Natural killer cell treated with Interleukin-12 subunit alpha and Interleukin-12 subunit beta and Interleukin-15 and Interleukin-18, amount 100 ng/mL, for 72 hours (primary cell): ENCODE measurements around the gene TOMM40. TPM values are rescaled to one million over a fixed set of nuclear protein-coding genes. Genes with fewer than 3 reads are reported as not detected.
A peak's percentile ranks its signal among the peaks of the same experiment; 100 is the strongest.
"Not testable (repeated sequence)": the region's sequence is repeated elsewhere in the genome, so short reads cannot be mapped to it uniquely, and the experiment has no call there.

Experiments
- ATAC-seq, 2 donors: fragments of 150-1000 bp; cut with Tn5 transposase in 1 of 2; sonication (Bioruptor Pico), chemical (Tn5 transposase) in 1 of 2; 2 replicates each; pipeline ENCODE4 v1.10.0; 2021
- DNase-seq: peaks from one replicate; pipeline ENCODE4 v3.0.0; 2022; ENCODE audit warnings: low spot score
- H3K27ac Mint-ChIP-seq, 2 donors: 1 replicate in 1 of 2; 2 replicates in 1 of 2; pipeline ENCODE4 v1.8.0; 2022; ENCODE audit warnings: mixed read lengths in 2 of 2, mild to moderate bottlenecking in 1 of 2, moderate library complexity in 1 of 2
- H3K27me3 Mint-ChIP-seq, 2 donors: 1 replicate in 1 of 2; 2 replicates in 1 of 2; pipeline ENCODE4 v1.8.0; 2022; ENCODE audit warnings: mixed read lengths in 2 of 2
- H3K36me3 Mint-ChIP-seq: one replicate; pipeline ENCODE4 v1.8.0; 2022; ENCODE audit warnings: mixed read lengths
- H3K4me1 Mint-ChIP-seq, 2 donors: 1 replicate in 1 of 2; 2 replicates in 1 of 2; pipeline ENCODE4 v1.8.0; 2022; ENCODE audit warnings: low read depth in 2 of 2, mixed read lengths in 2 of 2, mild to moderate bottlenecking in 1 of 2
- H3K4me3 Mint-ChIP-seq: one replicate; pipeline ENCODE4 v1.8.0; 2022; ENCODE audit warnings: mixed read lengths
- H3K9me3 Mint-ChIP-seq: 2 replicates; pipeline ENCODE4 v1.8.0; 2022; ENCODE audit warnings: mixed read lengths
- total RNA-seq, 2 donors: library from RNA; stranded (reverse); gene quantifications; one replicate each; pipeline ENCODE4 v1.2.3, GENCODE V29; 2022

Gene TOMM40
- total RNA-seq, 2 donors from 2014 or later: 119 to 240 TPM

- Mint-ChIP-seq H3K36me3 (no peaks in the 10 kb centered on the region), H3K27me3 (peaks cover 3 to 6% of the 10 kb centered on the region in 2 donors), H3K4me3 (no peak overlapping the region), H3K4me1 (peaks cover 0 to 4% of the 10 kb centered on the region in 2 donors), H3K27ac (no peak overlapping the region), H3K9me3 (no peaks in the 10 kb centered on the region)
- ATAC-seq (no peak), DNase-seq (no peak)
Observed at GRCh38 chr19:44857837-44858236, 33.2 kb upstream of the TOMM40 start.

- not testable (repeated sequence) for H3K4me3 Mint-ChIP-seq, ATAC-seq, H3K27me3 Mint-ChIP-seq, H3K9me3 Mint-ChIP-seq, H3K27ac Mint-ChIP-seq, DNase-seq, H3K4me1 Mint-ChIP-seq, H3K36me3 Mint-ChIP-seq
Observed at GRCh38 chr19:44861576-44861975, 29.5 kb upstream of the TOMM40 start.

- Mint-ChIP-seq H3K27me3 (peaks cover 6 to 16% of the 10 kb centered on the region in 2 donors), H3K9me3 (no peaks in the 10 kb centered on the region), H3K27ac (no peak overlapping the region), H3K36me3 (no peaks in the 10 kb centered on the region), H3K4me1 (peaks cover 0 to 6% of the 10 kb centered on the region in 2 donors), H3K4me3 (no peak overlapping the region)
- ATAC-seq (no peak), DNase-seq (no peak)
Observed at GRCh38 chr19:44863990-44864389, 27.1 kb upstream of the TOMM40 start.

GRCh38 chr19:44865196-44865767 is 25.8 kb upstream of the TOMM40 start:
- peaks cover 6 to 9% of the 10 kb centered on the region in 2 donors for H3K27me3 Mint-ChIP-seq
- H3K27ac Mint-ChIP-seq: no peak overlapping the region
- H3K36me3 Mint-ChIP-seq: no peaks in the 10 kb centered on the region

GRCh38 chr19:44866664-44867063 is 24.4 kb upstream of the TOMM40 start:
- H3K36me3 Mint-ChIP-seq: no peaks in the 10 kb centered on the region
- no peaks in the 10 kb centered on the region for H3K9me3 Mint-ChIP-seq
- peaks cover 0 to 6% of the 10 kb centered on the region in 2 donors for H3K4me1 Mint-ChIP-seq
- DNase-seq: no peak
- ATAC-seq: no peak
- H3K4me3 Mint-ChIP-seq: no peak overlapping the region
- peaks cover 6 to 9% of the 10 kb centered on the region in 2 donors for H3K27me3 Mint-ChIP-seq
- H3K27ac Mint-ChIP-seq: no peak overlapping the region

More at GRCh38 chr19:44865196-44865767, 25.8 kb upstream of the TOMM40 start:
- H3K9me3 Mint-ChIP-seq: no peaks in the 10 kb centered on the region
- DNase-seq (no peak), ATAC-seq (peak; percentile 28 to 38)
- H3K4me3 Mint-ChIP-seq: no peak overlapping the region
- H3K4me1 Mint-ChIP-seq: peaks cover 0 to 6% of the 10 kb centered on the region in 2 donors

- H3K27me3 Mint-ChIP-seq: peaks cover 6 to 9% of the 10 kb centered on the region in 2 donors
- ATAC-seq (no peak), DNase-seq (no peak)
- H3K4me1 Mint-ChIP-seq: peaks cover 0 to 6% of the 10 kb centered on the region in 2 donors
- H3K27ac Mint-ChIP-seq: no peak overlapping the region
- H3K36me3 Mint-ChIP-seq: no peaks in the 10 kb centered on the region
- no peaks in the 10 kb centered on the region for H3K9me3 Mint-ChIP-seq
- no peak overlapping the region for H3K4me3 Mint-ChIP-seq
Observed at GRCh38 chr19:44867578-44867977, 23.5 kb upstream of the TOMM40 start.

GRCh38 chr19:44869733-44870470 is 21.2 kb upstream of the TOMM40 start:
- ATAC-seq (no peak), DNase-seq (no peak)
- Mint-ChIP-seq H3K27ac (no peak overlapping the region), H3K9me3 (no peaks in the 10 kb centered on the region), H3K4me3 (no peak overlapping the region), H3K36me3 (no peaks in the 10 kb centered on the region), H3K4me1 (peaks cover 0 to 6% of the 10 kb centered on the region in 2 donors), H3K27me3 (peaks cover 9% of the 10 kb centered on the region in 2 donors)

GRCh38 chr19:44871809-44872208 is 19.2 kb upstream of the TOMM40 start:
- ATAC-seq: no peak
- Mint-ChIP-seq H3K4me1 (no peaks in the 10 kb centered on the region), H3K9me3 (no peaks in the 10 kb centered on the region), H3K4me3 (no peak overlapping the region), H3K36me3 (no peaks in the 10 kb centered on the region), H3K27ac (no peak overlapping the region), H3K27me3 (peaks cover 6 to 9% of the 10 kb centered on the region in 2 donors)
- no peak for DNase-seq

- ATAC-seq (no peak), DNase-seq (no peak)
- Mint-ChIP-seq H3K27me3 (peaks cover 4 to 6% of the 10 kb centered on the region in 2 donors), H3K4me1 (no peaks in the 10 kb centered on the region), H3K4me3 (no peak overlapping the region), H3K36me3 (no peaks in the 10 kb centered on the region), H3K27ac (no peak overlapping the region), H3K9me3 (no peaks in the 10 kb centered on the region)
Observed at GRCh38 chr19:44872661-44873060, 18.4 kb upstream of the TOMM40 start.

GRCh38 chr19:44874317-44874716 is 16.7 kb upstream of the TOMM40 start:
- Mint-ChIP-seq H3K9me3 (no peaks in the 10 kb centered on the region), H3K4me3 (no peak overlapping the region), H3K4me1 (no peaks in the 10 kb centered on the region), H3K27ac (no peak overlapping the region), H3K36me3 (no peaks in the 10 kb centered on the region), H3K27me3 (peaks cover 0 to 6% of the 10 kb centered on the region in 2 donors)
- DNase-seq: no peak
- ATAC-seq: no peak

- no peak overlapping the region for H3K27ac Mint-ChIP-seq
- DNase-seq: no peak
Observed at GRCh38 chr19:44875666-44876451, 15.2 kb upstream of the TOMM40 start.

GRCh38 chr19:44876930-44877535 is 14.0 kb upstream of the TOMM40 start:
- H3K9me3 Mint-ChIP-seq: no peaks in the 10 kb centered on the region
- H3K4me1 Mint-ChIP-seq: no peaks in the 10 kb centered on the region
- no peaks in the 10 kb centered on the region for H3K36me3 Mint-ChIP-seq
- H3K4me3 Mint-ChIP-seq: no peak overlapping the region
- peaks cover 0 to 6% of the 10 kb centered on the region in 2 donors for H3K27me3 Mint-ChIP-seq
- no peak for DNase-seq
- ATAC-seq: peak in 1 of 2 donors; percentile 9
- no peak overlapping the region for H3K27ac Mint-ChIP-seq

More at GRCh38 chr19:44875666-44876451, 15.2 kb upstream of the TOMM40 start:
- no peaks in the 10 kb centered on the region for H3K4me1 Mint-ChIP-seq
- no peaks in the 10 kb centered on the region for H3K36me3 Mint-ChIP-seq
- no peak overlapping the region for H3K4me3 Mint-ChIP-seq
- ATAC-seq: no peak
- peaks cover 0 to 6% of the 10 kb centered on the region in 2 donors for H3K27me3 Mint-ChIP-seq
- H3K9me3 Mint-ChIP-seq: no peaks in the 10 kb centered on the region

- Mint-ChIP-seq H3K4me1 (no peaks in the 10 kb centered on the region), H3K9me3 (no peaks in the 10 kb centered on the region), H3K27me3 (peaks cover 0 to 4% of the 10 kb centered on the region in 2 donors), H3K4me3 (no peak overlapping the region), H3K27ac (no peak overlapping the region), H3K36me3 (no peaks in the 10 kb centered on the region)
- DNase-seq (no peak), ATAC-seq (no peak)
Observed at GRCh38 chr19:44878120-44878865, 12.8 kb upstream of the TOMM40 start.
